ELR (cell line): ENCODE results near the gene ATR.
A peak's percentile ranks its signal among the peaks of the same experiment; 100 is the strongest.
"Not testable (repeated sequence)": the region's sequence is repeated elsewhere in the genome, so short reads cannot be mapped to it uniquely, and the experiment has no call there.

Experiments used
- DNase-seq: peaks from one replicate; pipeline ENCODE4 v3.0.0-alpha.2; 2015; ENCODE audit warnings: low read depth

ATR gene

GRCh38 chr3:142578329-142579223 is at the start of gene ATR:
Gene ATR, minus strand, starts transcription at chr3:142578733. Its CDS starts 29 bp downstream, at chr3:142578704.
- DNase-seq: peak; percentile 98

DNA sequence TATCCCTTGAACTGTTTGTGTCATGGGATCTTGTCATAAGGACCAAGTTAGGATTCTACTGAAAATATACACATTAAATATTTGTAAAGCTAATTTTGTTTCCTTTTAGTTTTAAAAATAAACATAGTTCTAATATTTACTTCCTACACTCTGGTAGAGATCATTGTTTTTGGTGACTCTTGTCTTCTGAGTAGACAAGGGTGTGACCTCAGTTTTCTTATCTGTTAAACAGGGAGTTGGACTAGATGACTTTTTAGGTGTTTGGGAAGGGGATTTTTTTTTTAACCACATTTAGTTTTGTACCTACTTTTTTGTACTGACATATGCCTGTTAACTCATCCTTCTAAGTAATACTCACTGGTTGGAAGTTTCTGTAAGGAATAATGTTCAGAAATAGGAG is 48.4 kb upstream of the ATR start:
- DNase-seq: no peak

GRCh38 chr3:142625153-142625440 is 46.6 kb upstream of the ATR start:
- DNase-seq: no peak

- no peak for DNase-seq
Measured at GRCh38 chr3:142624341-142625152, 46.0 kb upstream of the ATR start.

GRCh38 chr3:142623194-142623593 is 44.7 kb upstream of the ATR start:
- DNase-seq: no peak

- DNase-seq: no peak
Measured at GRCh38 chr3:142622405-142622804, 43.9 kb upstream of the ATR start.

DNA sequence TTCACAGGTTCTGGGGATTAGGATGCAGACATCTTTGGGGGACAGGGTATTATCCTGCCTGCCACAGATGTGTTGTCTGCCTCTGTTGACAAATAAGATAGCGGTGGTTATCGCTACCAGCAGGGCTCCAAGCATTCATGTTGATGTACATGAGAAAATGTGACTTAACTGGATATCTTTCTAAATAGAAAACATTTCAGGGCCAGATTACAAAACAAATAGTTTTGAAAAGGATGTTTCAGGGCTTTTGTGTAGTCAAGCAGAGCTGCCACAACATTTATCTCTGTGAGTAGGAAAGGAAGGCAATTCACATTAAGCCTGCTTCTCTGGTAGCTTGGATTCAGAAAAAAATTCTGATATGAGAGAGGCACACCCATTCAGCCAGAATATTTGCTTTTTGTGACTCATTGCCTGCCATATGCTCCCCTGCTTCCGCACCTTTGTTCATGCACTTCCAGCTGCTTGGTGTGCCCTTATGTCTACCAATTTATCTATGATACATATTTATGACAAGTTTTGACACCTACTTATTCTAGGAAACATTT is 40.5 kb upstream of the ATR start:
- DNase-seq: peak; percentile 21

GRCh38 chr3:142615171-142615570 is 36.6 kb upstream of the ATR start:
- DNase-seq: peak; percentile 41

GRCh38 chr3:142614059-142614626 is 35.6 kb upstream of the ATR start:
- DNase-seq: no peak

GRCh38 chr3:142613491-142613890 is 35.0 kb upstream of the ATR start:
- no peak for DNase-seq

GRCh38 chr3:142611206-142611605 is 32.7 kb upstream of the ATR start:
- no peak for DNase-seq

GRCh38 chr3:142609136-142609535 is 30.6 kb upstream of the ATR start:
- peak; percentile 7 for DNase-seq

GRCh38 chr3:142608631-142609030 is 30.1 kb upstream of the ATR start:
- no peak for DNase-seq

GRCh38 chr3:142604940-142605339 is 26.4 kb upstream of the ATR start:
- DNase-seq: no peak

DNA sequence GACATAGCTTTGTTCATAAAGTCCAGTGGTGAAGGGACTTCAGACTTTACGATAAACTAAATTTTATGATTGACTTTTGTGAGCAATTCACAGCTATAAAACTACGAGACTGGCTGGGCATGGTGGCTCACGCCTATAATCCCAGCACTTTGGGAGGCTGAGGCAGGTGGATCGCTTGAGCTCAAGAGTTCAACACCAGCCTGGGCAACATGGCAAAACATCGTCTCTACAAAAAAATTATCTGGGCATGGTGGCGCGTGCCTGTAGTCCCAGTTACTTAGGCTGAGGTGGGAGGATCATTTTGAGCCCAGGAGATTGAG is 24.8 kb upstream of the ATR start:
- not testable (repeated sequence) for DNase-seq

- no peak for DNase-seq
Measured at GRCh38 chr3:142602619-142603385, 24.3 kb upstream of the ATR start.

- DNase-seq: no peak
Measured at GRCh38 chr3:142601713-142602112, 23.2 kb upstream of the ATR start.

DNA sequence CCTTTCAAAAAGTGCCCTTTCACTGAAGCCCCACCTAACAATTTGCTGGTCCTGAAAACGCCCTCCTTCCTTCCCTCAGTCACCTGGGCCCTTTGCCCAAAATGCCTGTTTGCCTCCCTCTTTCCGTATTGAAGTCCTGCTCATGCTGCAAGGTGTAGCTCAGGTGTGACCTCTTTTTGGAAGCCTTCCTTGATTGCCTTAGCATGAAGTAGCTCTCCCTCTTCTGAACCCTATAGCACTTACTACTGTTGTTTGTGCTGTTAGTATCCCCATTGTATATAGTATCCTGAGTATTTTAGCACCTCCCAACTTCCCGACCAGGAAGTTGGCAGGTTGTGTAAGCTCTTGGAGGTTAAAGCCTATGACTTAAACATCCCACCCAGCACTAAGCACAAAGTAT is 19.4 kb upstream of the ATR start:
- DNase-seq: no peak

DNA sequence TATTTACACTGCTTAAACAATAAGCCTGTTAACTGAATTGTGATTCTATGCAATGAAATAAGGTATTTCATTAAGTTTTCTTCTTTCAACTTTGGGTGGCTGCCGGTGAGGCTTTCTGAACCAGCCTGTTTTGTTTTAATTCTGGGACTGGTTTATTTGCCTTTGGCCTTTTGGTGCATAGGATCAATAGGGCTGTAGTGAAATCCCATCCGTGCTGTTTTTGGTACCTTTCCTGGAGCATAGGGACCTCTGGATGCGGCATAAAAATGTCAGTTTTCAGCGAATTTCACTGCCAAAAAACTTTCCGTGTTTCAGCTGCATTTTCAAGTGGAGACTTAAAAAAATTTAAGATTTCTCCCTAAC is 18.2 kb upstream of the ATR start:
- DNase-seq: no peak

DNA sequence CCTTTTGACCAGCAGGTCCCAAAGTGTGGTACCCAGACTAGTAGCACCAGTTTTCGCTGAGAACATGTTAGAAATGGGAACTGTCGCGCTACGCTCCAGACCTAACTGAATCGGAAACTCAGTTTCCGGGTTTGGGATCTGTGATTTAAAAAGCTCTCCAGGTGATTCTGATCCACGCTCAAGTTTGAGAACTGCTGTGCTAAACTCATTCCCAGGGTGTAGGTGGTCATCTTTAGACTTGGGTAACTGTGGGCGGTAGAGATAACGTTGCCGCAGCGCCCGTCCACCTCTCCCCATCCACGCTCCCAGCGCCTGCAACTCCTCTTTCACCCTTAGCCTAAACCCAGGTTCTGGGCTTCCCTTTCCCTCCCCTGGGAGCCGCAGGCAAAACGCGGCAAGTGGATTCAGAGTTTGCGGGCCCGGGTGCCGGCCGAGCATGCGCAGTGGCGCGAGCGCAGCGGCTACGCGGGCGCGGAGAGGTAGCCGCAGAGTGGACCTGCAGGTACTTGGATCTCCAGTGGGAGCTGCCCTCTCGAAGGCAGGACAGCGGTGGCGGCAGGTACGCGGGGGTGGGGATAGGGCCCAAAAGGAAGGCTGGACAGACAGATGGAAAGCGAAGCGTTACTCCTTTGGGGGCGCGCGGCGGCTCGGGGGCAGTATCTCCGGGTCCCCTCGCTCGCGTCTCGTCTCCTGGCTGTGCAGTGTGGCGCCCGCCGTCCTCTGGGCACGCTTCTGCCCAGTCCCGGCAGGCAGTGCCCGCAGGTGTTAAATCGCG is 17.6 kb upstream of the ATR start, which contains the start of gene PLS1:
PLS1 (plus strand) TSS at position 443 of the 775 bp plus-strand sequence. CDS start 67,845 bp downstream, outside the sequence.
- DNase-seq: peak; percentile 90

DNA sequence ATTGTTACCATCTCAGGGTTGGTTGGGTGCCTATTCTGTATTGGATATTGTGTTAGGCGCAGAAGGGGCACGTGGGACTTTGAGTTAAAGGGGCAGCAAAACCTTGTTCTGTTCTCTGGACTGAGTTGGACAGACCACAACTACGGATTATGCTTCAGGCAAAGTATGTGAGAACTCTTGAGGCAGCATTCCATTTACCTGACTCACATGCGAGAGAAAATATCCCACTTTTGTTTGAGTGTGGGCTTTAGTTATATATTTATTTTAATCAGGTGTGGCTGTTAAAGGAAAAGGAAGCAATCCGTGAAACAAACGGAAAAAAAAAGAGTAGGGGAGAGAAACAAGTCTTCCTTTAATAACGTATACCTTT is 17.0 kb upstream of the ATR start:
- DNase-seq: peak; percentile 96
